H9 (cell line): ENCODE measurements around the gene RPS15A. TPM values are rescaled to one million over a fixed set of nuclear protein-coding genes. Genes with fewer than 3 reads are reported as not detected.

ENCODE experiments used
- DNase-seq: peaks from one replicate; pipeline ENCODE4 v3.0.0-alpha.2; 2017
- H2AFZ ChIP-seq: one replicate; pipeline ENCODE4 v1.6.1; 2013; ENCODE audit warnings: mild to moderate bottlenecking, low read length, control low read depth, moderate library complexity
- H2AK5ac ChIP-seq: 2 replicates; pipeline ENCODE4 v1.6.1; 2013; ENCODE audit warnings: low read length, control low read depth, mixed read lengths; ENCODE audit not compliant: insufficient read length
- H2BK120ac ChIP-seq: one replicate; pipeline ENCODE4 v1.6.1; 2013; ENCODE audit warnings: low read depth, mild to moderate bottlenecking, low read length, control low read depth, inconsistent platforms; ENCODE audit not compliant: poor library complexity, severe bottlenecking
- H2BK12ac ChIP-seq: 2 replicates; pipeline ENCODE4 v1.6.1; 2013; ENCODE audit warnings: low read length, control low read depth, mixed read lengths, low read depth; ENCODE audit not compliant: insufficient read length
- H2BK15ac ChIP-seq: 2 replicates; pipeline ENCODE4 v1.6.1; 2013; ENCODE audit warnings: low read depth, low read length, control low read depth
- H2BK20ac ChIP-seq: one replicate; pipeline ENCODE4 v1.6.1; 2013; ENCODE audit warnings: low read depth, mild to moderate bottlenecking, low read length, control low read depth, inconsistent platforms; ENCODE audit not compliant: poor library complexity, severe bottlenecking
- H2BK5ac ChIP-seq: 2 replicates; pipeline ENCODE4 v1.6.1; 2013; ENCODE audit warnings: low read length, control low read depth, mixed read lengths; ENCODE audit not compliant: insufficient read length
- H3K14ac ChIP-seq: 2 replicates; pipeline ENCODE4 v1.6.1; 2013; ENCODE audit warnings: low read length, control low read depth; ENCODE audit not compliant: insufficient read depth
- H3K18ac ChIP-seq: 2 replicates; pipeline ENCODE4 v1.6.1; 2013; ENCODE audit warnings: low read depth, mild to moderate bottlenecking, mixed read lengths, low read length, control low read depth; ENCODE audit not compliant: insufficient read length
- H3K23ac ChIP-seq: 2 replicates; pipeline ENCODE4 v1.6.1; 2013; ENCODE audit warnings: low read length, control low read depth, mixed read lengths, low read depth; ENCODE audit not compliant: insufficient read length
- H3K23me2 ChIP-seq: 2 replicates; pipeline ENCODE4 v1.6.1; 2013; ENCODE audit warnings: low read depth, mild to moderate bottlenecking, mixed read lengths, low read length, control low read depth; ENCODE audit not compliant: insufficient read length, poor library complexity, severe bottlenecking
- H3K27ac ChIP-seq: 2 replicates; pipeline ENCODE4 v1.5.1; 2013; ENCODE audit warnings: low read length, control low read depth, mixed read lengths, low read depth; ENCODE audit not compliant: insufficient read length
- H3K27me3 ChIP-seq: 2 replicates; pipeline ENCODE4 v1.6.1; 2013; ENCODE audit warnings: low read length, control low read depth, inconsistent platforms; ENCODE audit not compliant: insufficient read depth
- H3K4ac ChIP-seq: 2 replicates; pipeline ENCODE4 v1.6.1; 2013; ENCODE audit warnings: low read depth, mild to moderate bottlenecking, control low read depth, inconsistent platforms, low read length, moderate library complexity
- H3K4me1 ChIP-seq: 2 replicates; pipeline ENCODE4 v1.6.1; 2013; ENCODE audit warnings: low read length, control low read depth, inconsistent platforms; ENCODE audit not compliant: insufficient read depth
- H3K4me2 ChIP-seq: 2 replicates; pipeline ENCODE4 v1.6.1; 2013; ENCODE audit warnings: low read length, control low read depth, mixed read lengths; ENCODE audit not compliant: insufficient read length, insufficient read depth
- H3K56ac ChIP-seq: 2 replicates; pipeline ENCODE4 v1.6.1; 2013; ENCODE audit warnings: low read depth, mild to moderate bottlenecking, mixed read lengths, low read length, control low read depth; ENCODE audit not compliant: insufficient read length
- H3K79me1 ChIP-seq: 2 replicates; pipeline ENCODE4 v1.6.1; 2013; ENCODE audit warnings: low read depth, mild to moderate bottlenecking, moderate library complexity, low read length, control low read depth, inconsistent platforms; ENCODE audit not compliant: insufficient read depth, poor library complexity, severe bottlenecking
- H3K79me2 ChIP-seq: 2 replicates; pipeline ENCODE4 v1.6.1; 2013; ENCODE audit warnings: low read length, control low read depth, inconsistent platforms; ENCODE audit not compliant: insufficient read depth
- H3K9ac ChIP-seq: 2 replicates; pipeline ENCODE4 v1.6.1; 2013; ENCODE audit warnings: low read length, control low read depth, mixed read lengths; ENCODE audit not compliant: insufficient read length; ENCODE audit errors: extremely low read depth
- H3K9me3 ChIP-seq: one replicate; pipeline ENCODE4 v1.6.1; 2013; ENCODE audit warnings: low read depth, low read length, inconsistent platforms; ENCODE audit not compliant: control insufficient read depth
- H3T11ph ChIP-seq: one replicate; pipeline ENCODE4 v1.6.1; 2013; ENCODE audit warnings: mild to moderate bottlenecking, low read length, control low read depth, inconsistent platforms
- H4K20me1 ChIP-seq: one replicate; pipeline ENCODE4 v1.6.1; 2013; ENCODE audit not compliant: control insufficient read depth, insufficient read length, insufficient read depth
- H4K5ac ChIP-seq: 2 replicates; pipeline ENCODE4 v1.6.1; 2013; ENCODE audit warnings: low read depth, mild to moderate bottlenecking, mixed read lengths, low read length, control low read depth; ENCODE audit not compliant: insufficient read length
- H4K8ac ChIP-seq: replicated peaks from 2 replicates; pipeline ENCODE4 v1.6.1; 2013; ENCODE audit warnings: low read length, control low read depth, mixed read lengths, low read depth; ENCODE audit not compliant: insufficient read length
- H4K91ac ChIP-seq: 2 replicates; pipeline ENCODE4 v1.6.1; 2013; ENCODE audit warnings: low read depth, mild to moderate bottlenecking, moderate library complexity, mixed read lengths, low read length, control low read depth; ENCODE audit not compliant: insufficient read length
- H3K27ac Mint-ChIP-seq, 3 experiments: 2 replicates in 2 of 3; 3 replicates in 1 of 3; pipeline ENCODE4 v1.8.0; 2020 to 2021; ENCODE audit warnings: mixed read lengths in 3 of 3, mild to moderate bottlenecking in 1 of 3, moderate library complexity in 1 of 3
- H3K27me3 Mint-ChIP-seq: 2 replicates; pipeline ENCODE4 v1.8.0; 2021; ENCODE audit warnings: low read depth, mild to moderate bottlenecking, moderate library complexity, mixed read lengths
- H3K36me3 Mint-ChIP-seq, 3 experiments: 2 replicates in 2 of 3; 3 replicates in 1 of 3; pipeline ENCODE4 v1.8.0; 2020 to 2021; ENCODE audit warnings: low read depth in 3 of 3, mixed read lengths in 3 of 3; ENCODE audit not compliant: insufficient read depth in 1 of 3
- H3K4me1 Mint-ChIP-seq, 2 experiments: 2 replicates each; pipeline ENCODE4 v1.8.0; 2020; ENCODE audit warnings: mixed read lengths in 2 of 2
- H3K4me3 Mint-ChIP-seq, 2 experiments: 2 replicates in 1 of 2; 3 replicates in 1 of 2; pipeline ENCODE4 v1.8.0; 2020 to 2021; ENCODE audit warnings: mild to moderate bottlenecking in 2 of 2, mixed read lengths in 2 of 2, moderate library complexity in 1 of 2
- H3K9me3 Mint-ChIP-seq, 2 experiments: 2 replicates in 1 of 2; 3 replicates in 1 of 2; pipeline ENCODE4 v1.8.0; 2020; ENCODE audit warnings: mild to moderate bottlenecking in 2 of 2, mixed read lengths in 2 of 2, moderate library complexity in 1 of 2
- CTCF ChIP-seq: fragments of 200-600 bp; sonication (generic); conservative IDR thresholded peaks from 3 replicates; pipeline ENCODE4 v1.8.0; 2021; ENCODE audit warnings: antibody characterized with exemption, mild to moderate bottlenecking
- WGBS: extraction: QIAGEN DNeasy Blood & Tissue Kit; methylation state at CpG from one replicate; pipeline ENCODE4 v1.1.7; 2013; ENCODE audit warnings: missing lambda C conversion rate, low lambda C conversion rate, mixed read lengths; ENCODE audit not compliant: insufficient read length; ENCODE audit errors: extremely low coverage; 5-methylcytosine and 5-hydroxymethylcytosine counted together
- total RNA-seq: library from RNA; stranded (reverse); gene quantifications from 2 replicates; pipeline ENCODE4 v1.2.1, GENCODE V29; 2021

The RPS15A gene
- total RNA-seq, 1 experiment from 2014 or later = 1,990 TPM

GRCh38 chr16:18832613-18833012 is 42.5 kb upstream of the RPS15A start:
- Histone ChIP-seq H3K4ac (no peak overlapping the region), H3K18ac (no peak overlapping the region), H3K79me1 (no peaks in the 10 kb centered on the region), H4K91ac (no peak overlapping the region), H3K56ac (no peak overlapping the region), H3K14ac (no peak overlapping the region), H3K9me3 (no peaks in the 10 kb centered on the region), H2BK15ac (no peak overlapping the region), H3K4me2 (no peak overlapping the region), H3K23ac (no peak overlapping the region), H3K27me3 (no peaks in the 10 kb centered on the region), H3K79me2 (no peaks in the 10 kb centered on the region), H3K27ac (no peak overlapping the region), H4K5ac (no peak overlapping the region), H4K20me1 (no peaks in the 10 kb centered on the region), H2BK20ac (no peak overlapping the region), H4K8ac (no peak overlapping the region), H2AK5ac (no peak overlapping the region), H3K9ac (no peak overlapping the region), H2BK5ac (no peak overlapping the region), H2BK120ac (no peak overlapping the region), H3K4me1 (no peaks in the 10 kb centered on the region), H3K23me2 (no peaks in the 10 kb centered on the region), H2BK12ac (no peak overlapping the region), H3T11ph (no peak overlapping the region), H2AFZ (no peak overlapping the region)
- WGBS = no CpG with 5 or more reads among the region's 8 CpGs
- Mint-ChIP-seq H3K4me1 (peaks cover 6 to 8% of the 10 kb centered on the region in 2 experiments), H3K4me3 (no peak overlapping the region), H3K36me3 (peaks cover 50 to 89% (median 87%) of the 10 kb centered on the region in 3 experiments), H3K27ac (no peak overlapping the region), H3K27me3 (no peaks in the 10 kb centered on the region), H3K9me3 (no peaks in the 10 kb centered on the region)
- no peak for TF ChIP-seq CTCF
- DNase-seq = no peak
